Neural progenitor cell (in vitro differentiated cells): ENCODE data around the gene TMEM33. TPM values are rescaled to one million over a fixed set of nuclear protein-coding genes. Genes with fewer than 3 reads are reported as not detected.

Source experiments
- DNase-seq: peaks from one replicate; pipeline ENCODE4 v3.0.0-alpha.2; 2016; ENCODE audit warnings: low spot score
- H2AFZ ChIP-seq: fragments of 200-600 bp; sonication (generic); replicated peaks from 2 replicates; pipeline ENCODE4 v1.6.1; 2016; ENCODE audit warnings: antibody characterized with exemption
- H3F3A ChIP-seq: fragments of 200-600 bp; sonication (generic); 2 replicates; pipeline ENCODE4 v1.6.1; 2016; ENCODE audit warnings: antibody characterized with exemption, low read depth
- H3K27ac ChIP-seq: fragments of 200-600 bp; sonication (generic); 2 replicates; pipeline ENCODE4 v1.5.1; 2016; ENCODE audit warnings: mild to moderate bottlenecking
- H3K27me3 ChIP-seq: fragments of 200-600 bp; sonication (generic); 2 replicates; pipeline ENCODE4 v1.6.1; 2016; ENCODE audit warnings: mild to moderate bottlenecking, moderate library complexity
- H3K36me3 ChIP-seq: fragments of 200-600 bp; sonication (generic); 2 replicates; pipeline ENCODE4 v1.5.1; 2016
- H3K4me1 ChIP-seq: fragments of 200-600 bp; sonication (generic); 2 replicates; pipeline ENCODE4 v1.6.1; 2016; ENCODE audit warnings: mixed run types
- H3K4me2 ChIP-seq: fragments of 200-600 bp; sonication (generic); 2 replicates; pipeline ENCODE4 v1.6.1; 2016
- H3K4me3 ChIP-seq: fragments of 200-600 bp; sonication (generic); 2 replicates; pipeline ENCODE4 v1.5.1; 2016
- H3K79me2 ChIP-seq: fragments of 200-600 bp; sonication (generic); 2 replicates; pipeline ENCODE4 v1.6.1; 2016; ENCODE audit warnings: low read depth
- H3K9ac ChIP-seq: fragments of 200-600 bp; sonication (generic); 2 replicates; pipeline ENCODE4 v1.6.1; 2016
- H3K9me3 ChIP-seq: fragments of 200-600 bp; sonication (generic); 2 replicates; pipeline ENCODE4 v1.5.1; 2016; ENCODE audit warnings: low read depth
- H4K20me1 ChIP-seq: fragments of 200-600 bp; sonication (generic); 2 replicates; pipeline ENCODE4 v1.6.1; 2016; ENCODE audit warnings: low read depth
- H3K27ac Mint-ChIP-seq: 3 replicates; pipeline ENCODE4 v1.8.0; 2021; ENCODE audit warnings: mixed read lengths
- H3K27me3 Mint-ChIP-seq: 2 replicates; pipeline ENCODE4 v1.8.0; 2022; ENCODE audit warnings: low read depth, mild to moderate bottlenecking, inconsistent platforms, moderate library complexity, mixed read lengths; ENCODE audit not compliant: insufficient read depth
- H3K36me3 Mint-ChIP-seq: 3 replicates; pipeline ENCODE4 v1.8.0; 2021; ENCODE audit warnings: mixed read lengths
- H3K4me1 Mint-ChIP-seq: 3 replicates; pipeline ENCODE4 v1.8.0; 2021; ENCODE audit warnings: mixed read lengths
- H3K4me3 Mint-ChIP-seq: 3 replicates; pipeline ENCODE4 v1.8.0; 2021; ENCODE audit warnings: mild to moderate bottlenecking, moderate library complexity, mixed read lengths
- H3K9me3 Mint-ChIP-seq: 3 replicates; pipeline ENCODE4 v1.8.0; 2020; ENCODE audit warnings: mixed read lengths
- EZH2 ChIP-seq: fragments of 200-600 bp; sonication (generic); IDR thresholded peaks from 2 replicates; pipeline ENCODE4 v1.6.1; 2017; ENCODE audit warnings: antibody characterized with exemption, mild to moderate bottlenecking, moderate library complexity
- EZH2phosphoT487 ChIP-seq: fragments of 200-600 bp; sonication (generic); IDR thresholded peaks from 2 replicates; pipeline ENCODE4 v1.6.1; 2017; ENCODE audit warnings: antibody characterized with exemption
- total RNA-seq: library from RNA; depleted of rRNA; stranded (reverse); fragments of >200 nt; gene quantifications from 2 replicates; pipeline ENCODE4 v1.2.3, GENCODE V29; 2015; ENCODE audit warnings: low replicate concordance
- TF ChIP-seq, protein P1 (sequence below): fragments of 200-600 bp; sonication (generic); IDR thresholded peaks from 2 replicates; pipeline ENCODE4 v1.5.1; 2017; ENCODE audit warnings: antibody characterized with exemption, mild to moderate bottlenecking

Gene TMEM33, protein sequence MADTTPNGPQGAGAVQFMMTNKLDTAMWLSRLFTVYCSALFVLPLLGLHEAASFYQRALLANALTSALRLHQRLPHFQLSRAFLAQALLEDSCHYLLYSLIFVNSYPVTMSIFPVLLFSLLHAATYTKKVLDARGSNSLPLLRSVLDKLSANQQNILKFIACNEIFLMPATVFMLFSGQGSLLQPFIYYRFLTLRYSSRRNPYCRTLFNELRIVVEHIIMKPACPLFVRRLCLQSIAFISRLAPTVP
- total RNA-seq: 57.4 and 71.9 TPM in 2 replicates

DNA sequence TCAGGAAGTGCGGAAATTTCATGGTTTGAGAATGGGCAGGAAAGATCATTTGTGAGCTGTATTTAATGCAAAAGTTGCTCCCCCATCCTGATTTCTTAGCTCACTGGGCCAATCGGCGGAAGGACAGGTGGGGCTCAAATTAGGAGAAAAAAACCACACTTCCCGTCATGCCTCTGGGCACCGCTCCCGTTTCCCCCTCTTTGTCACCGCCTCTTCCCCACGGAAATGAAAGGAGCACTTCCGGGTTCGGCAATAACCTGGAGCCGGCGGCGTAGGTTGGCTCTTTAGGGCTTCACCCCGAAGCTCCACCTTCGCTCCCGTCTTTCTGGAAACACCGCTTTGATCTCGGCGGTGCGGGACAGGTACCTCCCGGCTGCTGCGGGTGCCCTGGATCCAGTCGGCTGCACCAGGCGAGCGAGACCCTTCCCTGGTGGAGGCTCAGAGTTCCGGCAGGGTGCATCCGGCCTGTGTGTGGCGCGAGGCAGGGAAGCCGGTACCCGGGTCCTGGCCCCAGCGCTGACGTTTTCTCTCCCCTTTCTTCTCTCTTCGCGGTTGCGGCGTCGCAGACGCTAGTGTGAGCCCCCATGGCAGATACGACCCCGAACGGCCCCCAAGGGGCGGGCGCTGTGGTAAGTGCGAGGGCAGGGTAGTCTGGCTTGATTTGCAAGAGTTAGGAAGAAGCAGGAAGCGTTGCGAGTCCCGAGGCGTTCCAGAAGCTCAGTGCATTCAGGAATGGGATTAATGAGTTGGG is at the start of gene TMEM33:
TMEM33 (plus strand) TSS at position 529 of the 751 bp plus-strand sequence; CDS start at position 585, 56 bp downstream.
- Mint-ChIP-seq H3K27me3 (no peaks in the 10 kb centered on the region), H3K9me3 (no peaks in the 10 kb centered on the region), H3K36me3 (peaks cover 4% of the 10 kb centered on the region), H3K4me3 (peak within 1 kb of the TSS; percentile 98), H3K4me1 (peaks cover 18% of the 10 kb centered on the region), H3K27ac (peak within 1 kb of the TSS; percentile 43)
- Histone ChIP-seq H3K27me3 (peaks cover 5% of the 10 kb centered on the region), H3K4me1 (peaks cover 11% of the 10 kb centered on the region), H3K9me3 (no peaks in the 10 kb centered on the region), H3K4me2 (peak within 1 kb of the TSS; percentile 89), H3K36me3 (peaks cover 10% of the 10 kb centered on the region), H4K20me1 (peaks cover 26% of the 10 kb centered on the region), H3F3A (peaks cover 7% of the 10 kb centered on the region), H3K4me3 (peak within 1 kb of the TSS; percentile 87), H3K9ac (peak within 1 kb of the TSS; percentile 65), H2AFZ (peak within 1 kb of the TSS; percentile 80), H3K27ac (peak within 1 kb of the TSS; percentile 81), H3K79me2 (peaks cover 47% of the 10 kb centered on the region)
- DNase-seq: peak; percentile 85
- TF ChIP-seq, protein P1, sequence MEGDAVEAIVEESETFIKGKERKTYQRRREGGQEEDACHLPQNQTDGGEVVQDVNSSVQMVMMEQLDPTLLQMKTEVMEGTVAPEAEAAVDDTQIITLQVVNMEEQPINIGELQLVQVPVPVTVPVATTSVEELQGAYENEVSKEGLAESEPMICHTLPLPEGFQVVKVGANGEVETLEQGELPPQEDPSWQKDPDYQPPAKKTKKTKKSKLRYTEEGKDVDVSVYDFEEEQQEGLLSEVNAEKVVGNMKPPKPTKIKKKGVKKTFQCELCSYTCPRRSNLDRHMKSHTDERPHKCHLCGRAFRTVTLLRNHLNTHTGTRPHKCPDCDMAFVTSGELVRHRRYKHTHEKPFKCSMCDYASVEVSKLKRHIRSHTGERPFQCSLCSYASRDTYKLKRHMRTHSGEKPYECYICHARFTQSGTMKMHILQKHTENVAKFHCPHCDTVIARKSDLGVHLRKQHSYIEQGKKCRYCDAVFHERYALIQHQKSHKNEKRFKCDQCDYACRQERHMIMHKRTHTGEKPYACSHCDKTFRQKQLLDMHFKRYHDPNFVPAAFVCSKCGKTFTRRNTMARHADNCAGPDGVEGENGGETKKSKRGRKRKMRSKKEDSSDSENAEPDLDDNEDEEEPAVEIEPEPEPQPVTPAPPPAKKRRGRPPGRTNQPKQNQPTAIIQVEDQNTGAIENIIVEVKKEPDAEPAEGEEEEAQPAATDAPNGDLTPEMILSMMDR: peak; percentile 15
- TF ChIP-seq EZH2 (no peak), EZH2phosphoT487 (no peak)

DNA sequence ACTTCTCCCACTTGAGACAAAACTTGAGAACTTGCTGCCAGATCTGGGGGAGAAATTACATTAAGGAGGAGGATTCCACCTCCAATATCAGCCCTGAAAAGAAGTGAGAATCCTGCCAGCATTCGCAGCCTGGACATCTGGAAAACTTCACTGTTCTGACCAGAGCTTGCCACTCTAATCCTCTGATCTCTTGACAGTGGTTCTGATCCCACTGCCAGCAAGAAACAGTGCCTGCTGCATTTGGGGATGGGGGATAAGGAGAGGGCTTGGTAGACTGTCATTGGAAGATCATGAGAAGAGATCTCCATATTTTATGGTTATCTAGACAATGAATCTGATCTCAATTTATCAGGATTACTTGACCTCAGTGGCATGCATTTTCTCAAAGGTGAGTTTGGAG is 49.8 kb upstream of the TMEM33 start:
- Mint-ChIP-seq H3K4me1 (peaks cover 11% of the 10 kb centered on the region), H3K4me3 (no peak overlapping the region), H3K27me3 (peaks cover 37% of the 10 kb centered on the region), H3K27ac (no peak overlapping the region), H3K36me3 (no peaks in the 10 kb centered on the region), H3K9me3 (no peaks in the 10 kb centered on the region)
- H3K27ac ChIP-seq: no peak overlapping the region
- H3K79me2 ChIP-seq: no peaks in the 10 kb centered on the region
- no peak for DNase-seq
- TF ChIP-seq EZH2 (no peak), EZH2phosphoT487 (no peak)
- TF ChIP-seq, protein P1: no peak
- no peaks in the 10 kb centered on the region for H3K9me3 ChIP-seq
- H4K20me1 ChIP-seq: peaks cover 20% of the 10 kb centered on the region
- H2AFZ ChIP-seq: no peak overlapping the region
- H3K4me2 ChIP-seq: no peak overlapping the region
- H3F3A ChIP-seq: peaks cover 24% of the 10 kb centered on the region
- no peak overlapping the region for H3K9ac ChIP-seq
- peaks cover 40% of the 10 kb centered on the region for H3K4me1 ChIP-seq
- no peaks in the 10 kb centered on the region for H3K36me3 ChIP-seq
- H3K4me3 ChIP-seq: no peak overlapping the region
- peaks cover 94% of the 10 kb centered on the region for H3K27me3 ChIP-seq

DNA sequence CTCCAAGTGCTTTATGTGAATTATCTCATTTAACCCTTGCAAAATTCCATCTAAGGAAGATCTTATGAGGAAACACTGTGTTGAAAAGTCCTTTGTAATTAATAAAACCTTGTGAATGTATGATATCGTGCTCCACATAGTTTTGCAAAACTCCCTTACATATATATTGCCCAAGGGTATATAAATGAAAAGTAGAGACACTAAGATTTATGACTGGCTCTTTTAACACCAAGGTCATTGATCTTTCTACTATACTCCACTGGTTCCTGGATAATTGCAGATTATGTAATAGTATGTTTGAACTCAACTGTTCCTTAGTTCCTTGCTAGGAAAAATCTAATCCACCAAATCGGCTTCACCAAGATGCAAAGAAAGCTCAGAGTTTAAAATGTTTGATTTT is 48.0 kb upstream of the TMEM33 start:
- Mint-ChIP-seq H3K9me3 (no peaks in the 10 kb centered on the region), H3K36me3 (no peaks in the 10 kb centered on the region), H3K27ac (no peak overlapping the region), H3K4me1 (peaks cover 3% of the 10 kb centered on the region), H3K4me3 (no peak overlapping the region), H3K27me3 (peaks cover 22% of the 10 kb centered on the region)
- Histone ChIP-seq H3K9ac (no peak overlapping the region), H3F3A (peaks cover 8% of the 10 kb centered on the region), H2AFZ (no peak overlapping the region), H3K4me2 (no peak overlapping the region), H3K4me3 (no peak overlapping the region), H3K9me3 (no peaks in the 10 kb centered on the region), H3K27ac (no peak overlapping the region), H3K4me1 (peaks cover 22% of the 10 kb centered on the region), H3K27me3 (peaks cover 91% of the 10 kb centered on the region), H4K20me1 (peaks cover 3% of the 10 kb centered on the region), H3K36me3 (no peaks in the 10 kb centered on the region), H3K79me2 (no peaks in the 10 kb centered on the region)
- TF ChIP-seq, protein P1: no peak
- TF ChIP-seq EZH2 (no peak), EZH2phosphoT487 (no peak)
- no peak for DNase-seq
